Heart right ventricle (tissue), 16 donors: ENCODE measurements around the gene RWDD2A. TPM values are rescaled to one million over a fixed set of nuclear protein-coding genes. Genes with fewer than 3 reads are reported as not detected.
A peak's percentile ranks its signal among the peaks of the same experiment; 100 is the strongest.

Experiments used
- ATAC-seq, 8 donors: fragments of 200-7000 bp; cut with Tn5 transposase; one replicate each; pipeline ENCODE4 v1.9.1; 2020; ENCODE audit warnings: mild to moderate bottlenecking in 8 of 8, moderate library complexity in 8 of 8, moderate number of reproducible peaks in 1 of 8
- DNase-seq, 2 donors: peaks; one replicate each; pipeline ENCODE4 v3.0.0-alpha.2; 2020
- H3K27ac ChIP-seq, 10 donors: fragments of 200-600 bp; sonication (generic) in 2 of 10; one replicate each; pipeline versions ENCODE4 v1.5.0 to v1.8.0; 2020 to 2022; ENCODE audit warnings: mild to moderate bottlenecking in 3 of 10
- H3K27me3 ChIP-seq, 7 donors: fragments of 200-600 bp; one replicate each; pipeline ENCODE4 v1.8.0; 2021 to 2022; ENCODE audit warnings: mild to moderate bottlenecking in 2 of 7
- H3K36me3 ChIP-seq, 9 donors: fragments of 200-600 bp; sonication (generic) in 1 of 9; one replicate each; pipeline versions ENCODE4 v1.5.0 to v1.8.0; 2020 to 2022; ENCODE audit warnings: mild to moderate bottlenecking in 2 of 9
- H3K4me1 ChIP-seq, 9 donors: fragments of 200-600 bp; sonication (generic) in 1 of 9; one replicate each; pipeline versions ENCODE4 v1.5.0 to v1.8.0; 2020 to 2022; ENCODE audit warnings: mild to moderate bottlenecking in 4 of 9
- H3K4me3 ChIP-seq, 10 donors: fragments of 200-600 bp; sonication (generic) in 2 of 10; one replicate each; pipeline versions ENCODE4 v1.5.0 to v1.8.0; 2020 to 2022; ENCODE audit warnings: mild to moderate bottlenecking in 7 of 10, moderate library complexity in 2 of 10
- H3K9me3 ChIP-seq, 11 donors: fragments of 200-600 bp in 10 of 11; sonication (generic) in 2 of 11; one replicate each; pipeline versions ENCODE4 v1.5.0 to v1.8.0; 2013 to 2022; ENCODE audit warnings: mild to moderate bottlenecking in 2 of 11, control low read depth in 1 of 11, moderate library complexity in 1 of 11
- WGBS, 2 donors: extraction: QIAGEN DNeasy Blood & Tissue Kit; methylation state at CpG; one replicate each; pipeline ENCODE4 v1.1.7; 2013; ENCODE audit warnings: inconsistent platforms in 1 of 2; 5-methylcytosine and 5-hydroxymethylcytosine counted together
- intact Hi-C, 10 donors: fragments of 100-400 bp; cut with DNase I; formaldehyde crosslinking; loops; one replicate each; pipeline versions ENCODE4 v1.11.1 to v1.14.2; 2022
- polyA plus RNA-seq, 2 donors: library from polyadenylated mRNA; stranded (reverse); fragments of 200-250 nt; gene quantifications; one replicate each; pipeline ENCODE4 v1.2.3, GENCODE V29; 2013
- total RNA-seq, 10 donors: library from RNA; stranded (reverse); fragmentation: NEBNext Ultra II Directional in 3 of 10; extraction: Animal tissue kit (Norgen Biotek cat#: 25700) in 3 of 10; gene quantifications; one replicate each; pipeline versions ENCODE4 v1.2.1 to v1.2.4, GENCODE V29; 2021 to 2023
- TF ChIP-seq, protein P1 (sequence below), 9 donors: fragments of 200-600 bp; sonication (generic) in 2 of 9; IDR thresholded peaks; one replicate each; pipeline versions ENCODE4 v1.5.0 to v1.8.0; 2021 to 2022; ENCODE audit warnings: antibody characterized with exemption in 9 of 9, mild to moderate bottlenecking in 5 of 9, moderate library complexity in 1 of 9
- donor health status: Arrhythmogenic right ventricular cardiomyopathy.
- donor health status: ischemic (EF 13 %, LVEDD 7.1; RV severe dilation, severe dysfunction).
- donor health status: healthy with polysubstance abuse.
- donor health status: DM: no; HTN: yes; CAD: no.
- donor health status: DM: no; HTN: no; CAD: no.
- donor health status: ischemic (EF 25% LVEDD 6.9; RV normal size, moderate dysfunction).
- donor health status: ischemic (EF 25% LVEDD 5.7; RV mildly dilated, moderate dysfunction).
- donor health status: healthy.
- donor health status: DM: yes; HTN: yes; CAD: no.
- donor health status: Ischemic cardiomyopathy.
- donor health status: ischemic (EF 35%, LVEDD 5.7; RV mildly dilated, moderate dysfunction).
- donor health status: nonischemic (EF 11% LVEDD 7.7; RV severe dilation, severe dysfunction).
- donor health status: DM: yes; HTN: yes; CAD: no.
- donor health status: PGD.
- donor health status: ischemic (EF 29% LVEDD 5.4; RV normal size, mild dysfunction).
- donor health status: nonischemic (EF 23%, LVEDD 6.1; RV moderate dilation, normal function).

The RWDD2A gene
- total and polyA plus RNA-seq, 12 donors, result 1.9 to 4.2 (median 3.4) TPM

DNA sequence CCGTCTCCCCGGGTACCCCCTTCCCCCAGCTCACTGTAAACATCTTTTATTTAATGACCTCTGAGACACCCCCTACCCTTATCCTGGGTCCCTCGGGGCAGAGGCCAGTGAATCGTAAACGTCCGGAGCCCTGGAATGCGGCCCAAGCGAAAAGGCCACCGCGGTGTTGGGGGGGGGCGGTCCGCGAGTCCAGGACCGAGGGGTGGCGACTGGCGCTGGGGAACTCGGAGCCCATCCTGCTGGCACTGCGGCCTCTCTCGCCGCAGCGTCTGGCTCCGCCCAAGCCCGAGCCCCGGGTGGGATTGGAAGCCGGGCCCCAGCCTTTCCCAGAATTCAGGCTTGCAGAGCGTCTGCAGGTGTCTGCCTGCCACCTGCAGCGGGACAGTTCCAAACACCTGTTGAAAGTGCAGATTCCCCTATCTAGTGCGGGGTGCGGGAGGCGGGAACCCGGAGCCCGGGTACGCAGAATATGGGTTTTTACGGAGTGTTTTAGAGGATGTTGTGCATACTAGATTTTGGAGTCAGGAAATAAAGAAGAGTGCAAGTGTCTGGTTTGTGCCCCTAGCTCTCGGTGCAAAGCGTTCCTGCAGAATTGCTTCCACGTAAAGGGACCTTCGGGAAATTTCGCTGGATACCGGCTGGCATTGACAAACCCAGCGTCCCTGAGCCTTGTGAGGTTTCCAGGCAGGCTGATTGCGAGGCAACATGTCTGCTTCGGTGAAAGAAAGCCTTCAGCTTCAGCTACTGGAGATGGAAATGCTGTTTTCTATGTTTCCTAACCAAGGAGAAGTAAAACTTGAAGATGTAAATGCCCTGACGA is 800 bp downstream of the RWDD2A start:
- TF ChIP-seq, protein P1, sequence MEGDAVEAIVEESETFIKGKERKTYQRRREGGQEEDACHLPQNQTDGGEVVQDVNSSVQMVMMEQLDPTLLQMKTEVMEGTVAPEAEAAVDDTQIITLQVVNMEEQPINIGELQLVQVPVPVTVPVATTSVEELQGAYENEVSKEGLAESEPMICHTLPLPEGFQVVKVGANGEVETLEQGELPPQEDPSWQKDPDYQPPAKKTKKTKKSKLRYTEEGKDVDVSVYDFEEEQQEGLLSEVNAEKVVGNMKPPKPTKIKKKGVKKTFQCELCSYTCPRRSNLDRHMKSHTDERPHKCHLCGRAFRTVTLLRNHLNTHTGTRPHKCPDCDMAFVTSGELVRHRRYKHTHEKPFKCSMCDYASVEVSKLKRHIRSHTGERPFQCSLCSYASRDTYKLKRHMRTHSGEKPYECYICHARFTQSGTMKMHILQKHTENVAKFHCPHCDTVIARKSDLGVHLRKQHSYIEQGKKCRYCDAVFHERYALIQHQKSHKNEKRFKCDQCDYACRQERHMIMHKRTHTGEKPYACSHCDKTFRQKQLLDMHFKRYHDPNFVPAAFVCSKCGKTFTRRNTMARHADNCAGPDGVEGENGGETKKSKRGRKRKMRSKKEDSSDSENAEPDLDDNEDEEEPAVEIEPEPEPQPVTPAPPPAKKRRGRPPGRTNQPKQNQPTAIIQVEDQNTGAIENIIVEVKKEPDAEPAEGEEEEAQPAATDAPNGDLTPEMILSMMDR (IDR thresholded peaks at IDR 0.05), result no peak
- WGBS, 2 donors, result 3 to 4% methylated on average over 44 of the region's 44 CpGs
- peak; percentile 50 to 86 (median 66) for ATAC-seq
- H3K4me3 ChIP-seq, result peak overlapping the region; percentile 75 to 95 (median 88)
- peak; percentile 37 to 49 for DNase-seq
- intact Hi-C loops, result loop anchor here in 7 of 10 donors (1.0 to 10.0 kb wide), 5 partner anchors 123 to 949 kb away; partner anchors contain the start of genes DOP1A (in 4 of the 7), IBTK (in 4 of the 7) and UBE3D (in 4 of the 7)
- H3K9me3 ChIP-seq, result no peaks in the 10 kb centered on the region
- peaks cover 0 to 42% (median 22%) of the 10 kb centered on the region in 9 donors for H3K4me1 ChIP-seq
- peaks cover 0 to 41% (median 0%) of the 10 kb centered on the region in 9 donors for H3K36me3 ChIP-seq
- H3K27me3 ChIP-seq, result no peaks in the 10 kb centered on the region
- peak overlapping the region in 9 of 10 donors; percentile 75 to 92 (median 81) for H3K27ac ChIP-seq

DNA sequence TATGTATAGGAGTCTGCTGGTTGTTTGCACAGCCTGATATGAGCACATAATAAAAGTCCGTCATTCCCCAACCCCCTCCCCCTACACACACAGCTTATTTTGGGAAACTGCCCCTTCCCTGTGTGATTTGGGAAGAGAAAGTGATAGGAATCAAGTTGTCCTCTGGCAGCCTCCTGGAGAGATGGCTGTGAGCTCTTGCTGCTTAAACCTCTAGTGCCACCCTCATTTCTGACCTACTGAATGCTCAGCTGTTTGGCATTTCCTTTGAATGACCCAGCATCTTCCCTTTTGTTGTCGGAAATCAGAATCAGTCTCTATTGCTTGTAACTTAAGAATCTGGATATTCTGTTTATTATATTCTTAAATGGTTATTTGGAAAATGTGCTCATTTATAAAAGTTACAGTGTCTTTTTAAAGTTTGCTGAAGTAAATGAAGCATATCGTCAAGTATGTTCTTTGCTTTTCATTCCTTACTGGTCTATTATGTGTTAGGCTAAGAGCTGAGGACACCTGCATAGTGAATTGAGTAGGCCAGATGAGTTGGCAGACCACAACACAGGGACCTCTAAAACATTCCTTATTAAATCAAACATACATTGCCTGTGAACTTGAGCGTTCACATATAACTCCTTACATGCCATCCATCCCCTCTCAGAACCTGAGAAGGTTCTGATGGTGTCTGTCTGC is 5.5 kb downstream of the RWDD2A start:
- H3K9me3 ChIP-seq, result no peaks in the 10 kb centered on the region
- H3K27ac ChIP-seq, result no peak overlapping the region
- H3K4me3 ChIP-seq, result no peak overlapping the region
- H3K4me1 ChIP-seq, result peaks cover 0 to 26% (median 11%) of the 10 kb centered on the region in 9 donors
- DNase-seq (no peak), ATAC-seq (no peak)
- H3K27me3 ChIP-seq, result no peaks in the 10 kb centered on the region
- peaks cover 0 to 25% (median 0%) of the 10 kb centered on the region in 9 donors for H3K36me3 ChIP-seq
- intact Hi-C loops, result loop anchor here in 6 of 10 donors (5.0 to 10.0 kb wide), 4 partner anchors 126 to 954 kb away; partner anchors contain the start of genes IBTK (in 3 of the 6), DOP1A (in 2 of the 6) and UBE3D (in 2 of the 6)
- 89 to 93% methylated on average over 4 of the region's 4 CpGs for WGBS, 2 donors
- TF ChIP-seq, protein P1 (IDR thresholded peaks at IDR 0.05), result no peak

DNA sequence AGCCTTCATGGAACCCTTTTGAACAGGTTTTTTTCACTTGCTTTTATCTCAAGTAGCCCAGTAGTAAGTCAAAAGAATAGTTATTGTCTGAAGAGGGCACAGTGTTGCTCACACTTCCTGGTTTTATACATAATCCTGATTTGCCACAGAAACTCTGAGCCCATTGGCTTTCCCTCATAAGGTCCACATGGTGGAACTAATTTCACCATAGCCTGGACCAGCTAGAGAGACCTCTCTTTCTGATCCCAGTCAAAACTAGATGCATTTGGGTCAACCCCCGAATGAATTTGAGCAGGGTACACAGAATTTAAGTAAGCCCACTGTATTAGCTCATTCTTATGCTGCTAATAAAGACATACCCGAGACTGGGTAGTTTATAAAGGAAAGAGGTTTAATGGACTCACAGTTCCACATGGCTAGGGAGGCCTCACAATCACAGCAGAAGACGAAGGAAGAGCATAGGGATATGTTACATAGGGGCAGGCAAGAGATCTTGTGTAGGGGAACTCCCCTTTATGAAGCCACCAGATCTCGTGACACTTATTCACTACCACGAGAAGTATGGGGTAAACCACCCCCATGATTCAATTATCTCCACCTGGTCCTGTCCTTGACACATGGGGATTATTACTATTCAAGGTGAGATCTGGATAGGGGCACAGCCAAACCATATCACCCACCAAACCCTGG is 6.2 kb downstream of the RWDD2A start:
- H3K4me1 ChIP-seq, result peaks cover 0 to 21% (median 6%) of the 10 kb centered on the region in 9 donors
- no peak overlapping the region for H3K27ac ChIP-seq
- H3K27me3 ChIP-seq, result no peaks in the 10 kb centered on the region
- TF ChIP-seq, protein P1 (IDR thresholded peaks at IDR 0.05), result no peak
- no peak overlapping the region for H3K4me3 ChIP-seq
- no peaks in the 10 kb centered on the region for H3K9me3 ChIP-seq
- DNase-seq, result no peak
- WGBS, 2 donors, result 90 to 96% methylated on average over 5 of the region's 5 CpGs
- H3K36me3 ChIP-seq, result peaks cover 0 to 25% (median 0%) of the 10 kb centered on the region in 9 donors
- ATAC-seq, result no peak
- intact Hi-C loops, result loop anchor here in 6 of 10 donors (5.0 to 10.0 kb wide), 4 partner anchors 127 to 955 kb away; partner anchors contain the start of genes IBTK (in 3 of the 6), DOP1A (in 2 of the 6) and UBE3D (in 2 of the 6)
